ENCODE measurements around the gene ATP8B3. TPM values are rescaled to one million over a fixed set of nuclear protein-coding genes. Genes with fewer than 3 reads are reported as not detected.

Gene ATP8B3
- total and polyA plus RNA-seq, 10 donors, result 1.9 to 10.1 (median 5.6) TPM

DNA sequence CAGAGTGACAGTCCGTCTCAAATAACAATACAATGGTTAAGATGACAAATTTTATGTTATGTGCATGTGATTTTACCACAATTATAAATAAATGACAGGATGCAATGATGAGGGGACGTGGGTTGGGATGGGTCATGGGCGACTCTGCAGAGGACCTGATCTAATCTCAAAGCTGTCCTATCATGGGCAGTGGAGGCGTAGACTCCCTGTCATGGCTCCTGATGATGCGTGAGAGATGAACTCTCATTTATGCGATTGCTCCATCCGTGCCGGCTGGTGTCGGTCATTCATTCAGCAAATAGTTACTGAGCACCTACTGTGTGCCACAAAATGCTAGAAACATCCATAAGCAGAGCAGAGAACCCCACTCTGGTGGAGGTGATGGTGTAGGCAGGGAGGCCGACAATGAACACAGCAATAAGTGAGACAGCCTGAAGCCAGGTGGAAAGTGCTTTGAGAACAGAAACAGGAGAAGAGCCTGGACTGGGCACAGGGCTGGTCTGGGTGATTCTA lies 37.9 kb upstream of the ATP8B3 start:
- no peak for DNase-seq
- H3K4me3 ChIP-seq, result no peak overlapping the region
- H3K9me3 ChIP-seq, result no peaks in the 10 kb centered on the region
- intact Hi-C loops (cut with DNase I; ENCODE audit: low total_unique reads), result no loop called here
- TF ChIP-seq POLR2A (IDR thresholded peaks at IDR 0.05) (no peak), CTCF (IDR thresholded peaks at IDR 0.05 in 8 of 11, conservative IDR thresholded peaks at IDR 0.05 in 3 of 11) (no peak), POLR2AphosphoS5 (IDR thresholded peaks at IDR 0.05) (no peak)
- no peaks in the 10 kb centered on the region for H3K27me3 ChIP-seq (replicated peaks in 1 of 7)
- no peak overlapping the region for H3K27ac ChIP-seq
- 81 to 92% (median 88%) methylated on average over 10 of the region's 10 CpGs for WGBS, 5 donors
- H3K36me3 ChIP-seq, result peaks cover 0 to 28% (median 8%) of the 10 kb centered on the region in 6 donors
- H3K4me1 ChIP-seq, result peaks cover 57 to 92% (median 75%) of the 10 kb centered on the region in 6 donors

GRCh38 chr19:1849132-1849474 lies 37.0 kb upstream of the ATP8B3 start:
- intact Hi-C loops (cut with DNase I; ENCODE audit: low total_unique reads), result no loop called here
- TF ChIP-seq POLR2A (IDR thresholded peaks at IDR 0.05) (no peak), POLR2AphosphoS5 (IDR thresholded peaks at IDR 0.05) (no peak), CTCF (IDR thresholded peaks at IDR 0.05 in 8 of 11, conservative IDR thresholded peaks at IDR 0.05 in 3 of 11) (no peak)
- peak; percentile 74 for DNase-seq
- Histone ChIP-seq H3K4me1 (peaks cover 58 to 92% (median 75%) of the 10 kb centered on the region in 6 donors), H3K4me3 (peak overlapping the region in 1 of 8 donors; percentile 100), H3K36me3 (peaks cover 0 to 32% (median 5%) of the 10 kb centered on the region in 6 donors), H3K9me3 (no peaks in the 10 kb centered on the region), H3K27ac (peak overlapping the region; percentile 99 to 100 (median 99)), H3K27me3 (replicated peaks in 1 of 7) (no peaks in the 10 kb centered on the region)
- 30 to 62% (median 51%) methylated on average over 2 to 5 of the region's 5 CpGs for WGBS, 5 donors

GRCh38 chr19:1848399-1849131 lies 36.5 kb upstream of the ATP8B3 start, which contains the start of gene REXO1:
Gene REXO1, minus strand, starts transcription at chr19:1848483. Its CDS starts 125 bp downstream, at chr19:1848358.
- H3K27ac ChIP-seq, result peak within 1 kb of the TSS; percentile 99 to 100 (median 99)
- peak; percentile 97 for DNase-seq
- 2 to 5% (median 3%) methylated on average over 29 to 60 of the region's 60 CpGs for WGBS, 5 donors
- H3K36me3 ChIP-seq, result peaks cover 0 to 33% (median 5%) of the 10 kb centered on the region in 6 donors
- TF ChIP-seq POLR2A (IDR thresholded peaks at IDR 0.05), result peak in 1 of 3 donors; percentile 80
- TF ChIP-seq CTCF (IDR thresholded peaks at IDR 0.05 in 8 of 11, conservative IDR thresholded peaks at IDR 0.05 in 3 of 11), result peak; percentile 90 to 98 (median 96)
- peak; percentile 72 to 88 (median 79) for TF ChIP-seq POLR2AphosphoS5 (IDR thresholded peaks at IDR 0.05)
- peak within 1 kb of the TSS; percentile 95 to 100 (median 99) for H3K4me3 ChIP-seq
- H3K4me1 ChIP-seq, result peaks cover 57 to 92% (median 75%) of the 10 kb centered on the region in 6 donors
- H3K9me3 ChIP-seq, result no peaks in the 10 kb centered on the region
- H3K27me3 ChIP-seq (replicated peaks in 1 of 7), result no peaks in the 10 kb centered on the region
- intact Hi-C loops (cut with DNase I; ENCODE audit: low total_unique reads), result no loop called here

All from spleen (tissue), 11 donors.